ENCODE data around the gene INO80B. TPM values are rescaled to one million over a fixed set of nuclear protein-coding genes. Genes with fewer than 3 reads are reported as not detected.
A peak's percentile ranks its signal among the peaks of the same experiment; 100 is the strongest.

Gene INO80B
- total RNA-seq, 2 experiments from 2014 or later = 41.3 to 41.8 TPM

GRCh38 chr2:74461187-74462053, 6.5 kb downstream of the INO80B start:
- ChIA-PET CTCF (interaction anchor here (0.5 kb wide), 1 partner anchor 703 kb away, joined by 3 read pairs; no protein-coding TSS in a partner anchor), POLR2A (interaction anchor here (1.2 to 1.3 kb wide), 2 partner anchors 11 to 21 kb away, joined by 3 to 8 read pairs; partner anchors contain the start of genes CCDC142, MRPL53 and TTC31)
- Mint-ChIP-seq H3K9me3 (no peaks in the 10 kb centered on the region), H3K4me3 (peak overlapping the region; percentile 62), H3K4me1 (ENCODE audit: low read depth) (peaks cover 58% of the 10 kb centered on the region), H3K27ac (no peak overlapping the region), H3K27me3 (no peaks in the 10 kb centered on the region), H3K36me3 (ENCODE audit: low read depth) (peaks cover 37% of the 10 kb centered on the region)
- H3K27me3 ChIP-seq (ENCODE audit: control insufficient read depth in 1 of 2, insufficient read depth in 2 of 2, low read length in 2 of 2) = no peaks in the 10 kb centered on the region
- ATAC-seq (ENCODE audit: poor library complexity) (no peak), DNase-seq (peak in 1 of 14 experiments; percentile 34)
- H3K27ac ChIP-seq (ENCODE audit: low read depth in 1 of 2, low read length in 2 of 2) = no peak overlapping the region
- peaks cover 43% of the 10 kb centered on the region for H3K4me1 ChIP-seq (ENCODE audit: insufficient read depth, low read length)
- no peak for TF ChIP-seq CTCF (IDR thresholded peaks at IDR 0.05)
- H3K4me3 ChIP-seq (ENCODE audit: low read length) = no peak overlapping the region
- H3K36me3 ChIP-seq (ENCODE audit: insufficient read depth, low read length) = peaks cover 25% of the 10 kb centered on the region
- no peaks in the 10 kb centered on the region for H3K9me3 ChIP-seq (ENCODE audit: control insufficient read depth in 1 of 2, insufficient read depth in 1 of 2, low read length in 2 of 2)
- intact Hi-C loops (cut with DNase I, micrococcal nuclease) = no loop called here

GRCh38 chr2:74462054-74462785, 7.3 kb downstream of the INO80B start:
- Histone ChIP-seq H3K4me3 (ENCODE audit: low read length) (no peak overlapping the region), H3K9me3 (ENCODE audit: control insufficient read depth in 1 of 2, insufficient read depth in 1 of 2, low read length in 2 of 2) (no peaks in the 10 kb centered on the region), H3K27ac (ENCODE audit: low read depth in 1 of 2, low read length in 2 of 2) (no peak overlapping the region), H3K4me1 (ENCODE audit: insufficient read depth, low read length) (peaks cover 35% of the 10 kb centered on the region), H3K36me3 (ENCODE audit: insufficient read depth, low read length) (peaks cover 25% of the 10 kb centered on the region), H3K27me3 (ENCODE audit: control insufficient read depth in 1 of 2, insufficient read depth in 2 of 2, low read length in 2 of 2) (no peaks in the 10 kb centered on the region)
- ATAC-seq (ENCODE audit: poor library complexity) = no peak
- CTCF ChIA-PET = interaction anchor here (0.5 kb wide), 1 partner anchor 704 kb away, joined by 3 read pairs; no protein-coding TSS in a partner anchor
- intact Hi-C loops (cut with DNase I, micrococcal nuclease) = no loop called here
- H3K4me1 Mint-ChIP-seq (ENCODE audit: low read depth) = peaks cover 50% of the 10 kb centered on the region
- peaks cover 29% of the 10 kb centered on the region for H3K36me3 Mint-ChIP-seq (ENCODE audit: low read depth)
- TF ChIP-seq CTCF (IDR thresholded peaks at IDR 0.05) = no peak
- no peaks in the 10 kb centered on the region for H3K9me3 Mint-ChIP-seq
- H3K4me3 Mint-ChIP-seq = peak overlapping the region; percentile 82
- DNase-seq = no peak
- H3K27ac Mint-ChIP-seq = no peak overlapping the region
- POLR2A ChIA-PET = interaction anchor here (0.9 to 1.3 kb wide), 4 partner anchors 10 to 20 kb away, joined by 3 to 8 read pairs (median 3); partner anchors contain the start of genes CCDC142, MRPL53 and TTC31
- no peaks in the 10 kb centered on the region for H3K27me3 Mint-ChIP-seq

DNA sequence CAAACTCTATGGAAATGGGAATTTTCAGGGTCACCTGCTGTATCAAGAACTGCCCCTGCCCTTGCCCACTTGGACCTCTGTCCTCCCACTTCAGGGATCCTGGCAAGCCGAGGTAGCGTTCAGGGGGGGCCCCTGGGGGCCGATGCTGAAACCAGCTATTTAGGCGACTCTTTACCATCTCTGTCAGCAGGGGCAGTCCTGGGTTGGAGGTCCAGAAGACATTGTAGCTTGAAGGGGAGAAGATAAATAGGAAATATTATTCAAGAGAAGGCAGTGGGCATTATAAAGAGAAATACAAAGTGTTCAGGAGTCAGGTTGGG, 7.9 kb downstream of the INO80B start:
- ChIA-PET CTCF (no interaction called here), POLR2A (interaction anchor here (0.9 to 1.0 kb wide), 2 partner anchors 18 to 19 kb away, joined by 3 read pairs; no protein-coding TSS in a partner anchor)
- Mint-ChIP-seq H3K4me1 (ENCODE audit: low read depth) (peaks cover 45% of the 10 kb centered on the region), H3K4me3 (peak overlapping the region; percentile 82), H3K9me3 (no peaks in the 10 kb centered on the region), H3K36me3 (ENCODE audit: low read depth) (peaks cover 23% of the 10 kb centered on the region), H3K27me3 (no peaks in the 10 kb centered on the region), H3K27ac (no peak overlapping the region)
- no peak overlapping the region for H3K4me3 ChIP-seq (ENCODE audit: low read length)
- no peaks in the 10 kb centered on the region for H3K9me3 ChIP-seq (ENCODE audit: control insufficient read depth in 1 of 2, insufficient read depth in 1 of 2, low read length in 2 of 2)
- H3K36me3 ChIP-seq (ENCODE audit: insufficient read depth, low read length) = peaks cover 25% of the 10 kb centered on the region
- peaks cover 34% of the 10 kb centered on the region for H3K4me1 ChIP-seq (ENCODE audit: insufficient read depth, low read length)
- ATAC-seq (ENCODE audit: poor library complexity) (no peak), DNase-seq (no peak)
- intact Hi-C loops (cut with DNase I, micrococcal nuclease) = no loop called here
- H3K27me3 ChIP-seq (ENCODE audit: control insufficient read depth in 1 of 2, insufficient read depth in 2 of 2, low read length in 2 of 2) = no peaks in the 10 kb centered on the region
- no peak overlapping the region for H3K27ac ChIP-seq (ENCODE audit: low read depth in 1 of 2, low read length in 2 of 2)
- TF ChIP-seq CTCF (IDR thresholded peaks at IDR 0.05) = no peak

All from CD4-positive, alpha-beta T cell (primary cell).